ENCODE results near the gene OSBPL6.

DNA sequence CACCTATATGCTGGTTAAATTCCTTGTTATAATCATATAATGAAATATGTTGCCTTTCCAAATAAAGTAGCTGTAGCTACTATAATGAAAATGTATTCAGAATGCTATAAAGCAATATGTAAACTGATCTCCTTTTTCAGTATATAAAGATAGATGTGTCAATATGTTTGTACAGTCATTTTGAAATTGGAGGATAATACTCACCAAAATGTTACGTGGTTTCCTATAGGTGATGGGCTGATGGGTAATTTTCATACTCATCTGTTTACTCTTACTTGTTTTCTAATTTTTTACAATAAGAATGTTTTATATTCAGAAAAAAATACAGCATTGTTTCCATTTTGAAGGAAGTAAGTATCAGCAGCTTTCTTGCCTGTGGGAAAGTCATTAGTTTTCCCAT is 186.5 kb downstream of the OSBPL6 start:
- TF ChIP-seq, protein P1, sequence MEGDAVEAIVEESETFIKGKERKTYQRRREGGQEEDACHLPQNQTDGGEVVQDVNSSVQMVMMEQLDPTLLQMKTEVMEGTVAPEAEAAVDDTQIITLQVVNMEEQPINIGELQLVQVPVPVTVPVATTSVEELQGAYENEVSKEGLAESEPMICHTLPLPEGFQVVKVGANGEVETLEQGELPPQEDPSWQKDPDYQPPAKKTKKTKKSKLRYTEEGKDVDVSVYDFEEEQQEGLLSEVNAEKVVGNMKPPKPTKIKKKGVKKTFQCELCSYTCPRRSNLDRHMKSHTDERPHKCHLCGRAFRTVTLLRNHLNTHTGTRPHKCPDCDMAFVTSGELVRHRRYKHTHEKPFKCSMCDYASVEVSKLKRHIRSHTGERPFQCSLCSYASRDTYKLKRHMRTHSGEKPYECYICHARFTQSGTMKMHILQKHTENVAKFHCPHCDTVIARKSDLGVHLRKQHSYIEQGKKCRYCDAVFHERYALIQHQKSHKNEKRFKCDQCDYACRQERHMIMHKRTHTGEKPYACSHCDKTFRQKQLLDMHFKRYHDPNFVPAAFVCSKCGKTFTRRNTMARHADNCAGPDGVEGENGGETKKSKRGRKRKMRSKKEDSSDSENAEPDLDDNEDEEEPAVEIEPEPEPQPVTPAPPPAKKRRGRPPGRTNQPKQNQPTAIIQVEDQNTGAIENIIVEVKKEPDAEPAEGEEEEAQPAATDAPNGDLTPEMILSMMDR (IDR thresholded peaks at IDR 0.05; ENCODE audit: poor library complexity, severe bottlenecking) = no peak
- TF ChIP-seq RAD21 (conservative IDR thresholded peaks at IDR 0.05) = no peak
- no peak for TF ChIP-seq EZH2 (IDR thresholded peaks at IDR 0.05; ENCODE audit: borderline replicate concordance, insufficient read depth, low read length, poor library complexity, severe bottlenecking)
